ENCODE data around the gene GPR33. TPM values are rescaled to one million over a fixed set of nuclear protein-coding genes. Genes with fewer than 3 reads are reported as not detected.

Gene GPR33
- total RNA-seq (2022) (not detected in 2 replicates), Bru-seq, nascent RNA (not detected), BruChase-seq, experiment 1, labeled RNA remaining after a 2-hour chase (not detected), BruChase-seq, experiment 2, labeled RNA remaining after a 6-hour chase (not detected)
- long read RNA-seq: 0 reads

GRCh38 chr14:31487886-31488285 is at the start of gene GPR33:
Gene GPR33, minus strand, starts transcription at chr14:31488039. Its CDS starts 4,074 bp downstream, at chr14:31483965.
- Mint-ChIP-seq H3K36me3 (ENCODE audit: insufficient read depth, unreplicated experiment) (peaks cover 5% of the 10 kb centered on the region), H3K9me3 (ENCODE audit: unreplicated experiment) (no peaks in the 10 kb centered on the region), H3K27me3 (ENCODE audit: insufficient read depth, unreplicated experiment) (no peaks in the 10 kb centered on the region), H3K27ac (ENCODE audit: unreplicated experiment) (no peak within 1 kb of the TSS), H3K4me3 (ENCODE audit: unreplicated experiment) (no peak within 1 kb of the TSS), H3K4me1 (ENCODE audit: low read depth, unreplicated experiment) (peaks cover 9% of the 10 kb centered on the region)
- DNase-seq: no peak
- TF ChIP-seq CTCF (IDR thresholded peaks at IDR 0.05; ENCODE audit: insufficient read depth in 1 of 2, low read depth in 1 of 2, low read length in 1 of 2, severe bottlenecking in 1 of 2, unreplicated experiment in 1 of 2): no peak
- no peaks in the 10 kb centered on the region; the same call in 1 of the 2 replicates for H3K4me1 ChIP-seq
- intact Hi-C loops (cut with micrococcal nuclease; ENCODE audit: unreplicated experiment): no loop called here
- CTCF ChIA-PET: no interaction called here
- POLR2A ChIA-PET: no interaction called here
- no TSS peak for BruUV-seq (replicated peaks)
- no peak within 1 kb of the TSS for H3K4me3 ChIP-seq (ENCODE audit: low read depth, low read length)
- no peaks in the 10 kb centered on the region for H3K27me3 ChIP-seq (replicated peaks; ENCODE audit: control insufficient read depth, insufficient read depth, low read length)
- no peaks in the 10 kb centered on the region for H3K9me3 ChIP-seq
- H3K36me3 ChIP-seq (ENCODE audit: control insufficient read depth, insufficient read depth, low read length): no peaks in the 10 kb centered on the region

GRCh38 chr14:31536201-31536960 is 48.5 kb upstream of the GPR33 start:
- ChIA-PET CTCF (no interaction called here), POLR2A (no interaction called here)
- H3K36me3 ChIP-seq (ENCODE audit: control insufficient read depth, insufficient read depth, low read length): no peaks in the 10 kb centered on the region
- no peaks in the 10 kb centered on the region for H3K27me3 ChIP-seq (replicated peaks; ENCODE audit: control insufficient read depth, insufficient read depth, low read length)
- DNase-seq: no peak
- no peak for TF ChIP-seq CTCF (IDR thresholded peaks at IDR 0.05; ENCODE audit: insufficient read depth in 1 of 2, low read depth in 1 of 2, low read length in 1 of 2, severe bottlenecking in 1 of 2, unreplicated experiment in 1 of 2)
- no TSS peak for BruUV-seq (replicated peaks)
- no peaks in the 10 kb centered on the region for H3K36me3 Mint-ChIP-seq (ENCODE audit: insufficient read depth, unreplicated experiment)
- no peaks in the 10 kb centered on the region for H3K4me1 ChIP-seq
- intact Hi-C loops (cut with micrococcal nuclease; ENCODE audit: unreplicated experiment): no loop called here
- no peak overlapping the region for H3K4me3 Mint-ChIP-seq (ENCODE audit: unreplicated experiment)
- H3K9me3 ChIP-seq: no peaks in the 10 kb centered on the region
- H3K27ac Mint-ChIP-seq (ENCODE audit: unreplicated experiment): no peak overlapping the region
- H3K4me3 ChIP-seq (ENCODE audit: low read depth, low read length): no peak overlapping the region
- no peaks in the 10 kb centered on the region for H3K4me1 Mint-ChIP-seq (ENCODE audit: low read depth, unreplicated experiment)
- H3K27me3 Mint-ChIP-seq (ENCODE audit: insufficient read depth, unreplicated experiment): peaks cover 4% of the 10 kb centered on the region
- H3K9me3 Mint-ChIP-seq (ENCODE audit: unreplicated experiment): no peaks in the 10 kb centered on the region

GRCh38 chr14:31530136-31530535 is 42.3 kb upstream of the GPR33 start:
- no peak overlapping the region for H3K4me3 Mint-ChIP-seq (ENCODE audit: unreplicated experiment)
- no peaks in the 10 kb centered on the region for H3K9me3 Mint-ChIP-seq (ENCODE audit: unreplicated experiment)
- H3K9me3 ChIP-seq: no peaks in the 10 kb centered on the region
- peaks cover 4% of the 10 kb centered on the region for H3K27me3 Mint-ChIP-seq (ENCODE audit: insufficient read depth, unreplicated experiment)
- BruUV-seq (replicated peaks): no TSS peak
- H3K27ac Mint-ChIP-seq (ENCODE audit: unreplicated experiment): no peak overlapping the region
- no peaks in the 10 kb centered on the region for H3K27me3 ChIP-seq (replicated peaks; ENCODE audit: control insufficient read depth, insufficient read depth, low read length)
- DNase-seq: no peak
- no peaks in the 10 kb centered on the region for H3K4me1 Mint-ChIP-seq (ENCODE audit: low read depth, unreplicated experiment)
- no peak overlapping the region for H3K4me3 ChIP-seq (ENCODE audit: low read depth, low read length)
- intact Hi-C loops (cut with micrococcal nuclease; ENCODE audit: unreplicated experiment): no loop called here
- no peaks in the 10 kb centered on the region for H3K4me1 ChIP-seq
- POLR2A ChIA-PET: no interaction called here
- no peaks in the 10 kb centered on the region for H3K36me3 ChIP-seq (ENCODE audit: control insufficient read depth, insufficient read depth, low read length)
- CTCF ChIA-PET: interaction anchor here (0.6 kb wide), 1 partner anchor 1169 kb away, joined by 4 read pairs; no protein-coding TSS in a partner anchor
- H3K36me3 Mint-ChIP-seq (ENCODE audit: insufficient read depth, unreplicated experiment): no peaks in the 10 kb centered on the region
- no peak for TF ChIP-seq CTCF (IDR thresholded peaks at IDR 0.05; ENCODE audit: insufficient read depth in 1 of 2, low read depth in 1 of 2, low read length in 1 of 2, severe bottlenecking in 1 of 2, unreplicated experiment in 1 of 2)
